Activated CD8-positive, alpha-beta memory T cell treated with anti-CD3 and anti-CD28 coated beads for 24 hours (primary cell): ENCODE results near the gene OR5B2.
"Not testable (repeated sequence)": the region's sequence is repeated elsewhere in the genome, so short reads cannot be mapped to it uniquely, and the experiment has no call there.

Experiments
- DNase-seq: peaks from one replicate; pipeline ENCODE4 v3.0.0-alpha.2; 2020

OR5B2 gene

DNA sequence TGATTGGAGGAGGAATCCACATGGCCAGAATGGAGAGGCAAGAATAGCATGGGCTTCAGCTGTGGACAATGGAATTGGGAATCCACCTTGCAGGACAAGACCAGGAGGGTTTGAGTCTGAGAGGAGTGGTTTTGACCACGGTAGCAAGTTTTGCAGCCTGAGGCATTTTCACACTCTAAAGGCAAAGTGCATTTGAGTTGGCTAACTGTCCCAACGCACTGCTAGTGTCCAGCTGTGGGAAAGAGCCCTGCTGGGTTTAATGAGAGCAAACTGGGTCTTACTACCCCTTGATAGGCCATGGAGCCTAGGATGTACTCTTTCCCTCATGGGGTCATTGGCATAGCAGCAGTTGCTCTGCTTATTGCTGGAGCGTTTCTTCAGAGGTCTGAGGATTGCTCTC is at the start of gene OR5B2:
Gene OR5B2 (minus strand): TSS at position 101 of the 400 bp plus-strand sequence. CDS start 4,860 bp downstream, outside the sequence.
- no peak for DNase-seq

GRCh38 chr11:58471892-58472291 is 44.0 kb upstream of the OR5B2 start:
- DNase-seq: no peak

DNA sequence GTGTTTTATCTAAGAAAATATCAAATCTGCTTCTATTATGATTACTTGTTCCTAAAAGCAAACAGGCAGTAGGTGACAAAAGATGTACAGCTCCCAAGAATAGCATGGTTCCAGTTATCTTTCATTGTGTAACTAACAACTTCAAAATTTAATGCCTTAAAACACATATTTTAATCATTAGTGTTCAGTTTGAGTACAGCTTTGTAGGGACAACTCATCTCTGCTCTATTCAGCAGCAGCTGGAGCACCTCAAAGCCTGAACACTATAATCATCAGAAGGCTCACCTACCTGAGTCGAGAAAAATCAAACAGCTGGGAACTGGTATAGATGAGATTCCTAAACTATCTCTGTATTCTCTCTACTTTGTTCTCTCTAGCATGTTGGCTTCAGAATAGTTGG is 38.4 kb upstream of the OR5B2 start:
- no peak for DNase-seq

DNA sequence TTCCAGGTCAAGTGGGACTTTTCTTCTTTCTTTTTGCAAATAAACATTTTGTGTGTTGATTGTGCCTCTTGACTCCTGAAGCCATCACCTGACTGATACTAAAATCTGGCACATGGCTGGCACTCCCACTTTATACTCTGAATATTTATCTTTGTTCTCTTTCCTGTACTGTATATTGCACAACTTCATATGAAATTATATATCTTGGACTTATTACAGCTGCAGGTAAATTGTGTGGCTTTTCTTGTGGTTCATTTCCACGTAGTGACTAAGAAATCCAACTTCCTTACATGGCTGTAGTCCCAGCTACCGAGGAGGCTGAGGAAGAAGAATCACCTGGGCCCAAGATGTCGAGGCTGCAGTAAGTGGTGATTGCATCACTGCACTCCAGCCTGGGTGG is 37.8 kb upstream of the OR5B2 start:
- DNase-seq: no peak

GRCh38 chr11:58451585-58451984 is 23.7 kb upstream of the OR5B2 start:
- DNase-seq: no peak

GRCh38 chr11:58446294-58446693 is 18.4 kb upstream of the OR5B2 start:
- no peak for DNase-seq

DNA sequence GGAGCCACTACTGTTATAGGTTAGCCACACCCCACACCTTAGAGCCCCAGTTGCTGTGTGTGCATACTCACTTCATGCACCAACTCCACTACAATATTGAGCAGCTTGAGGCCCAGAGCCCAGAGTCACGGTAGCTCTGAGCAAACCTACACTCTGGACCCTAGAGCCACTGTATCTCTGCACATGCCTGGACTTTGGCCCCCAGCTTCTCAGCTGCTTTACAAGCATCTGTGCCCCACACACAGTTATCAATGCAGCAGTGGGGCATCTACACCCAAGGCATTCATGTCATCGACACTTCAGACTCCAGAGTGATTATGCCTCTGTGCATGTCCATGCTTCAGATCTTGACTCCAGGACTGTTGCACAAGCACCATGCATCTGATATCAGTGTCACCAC is 16.4 kb upstream of the OR5B2 start:
- no peak for DNase-seq

DNA sequence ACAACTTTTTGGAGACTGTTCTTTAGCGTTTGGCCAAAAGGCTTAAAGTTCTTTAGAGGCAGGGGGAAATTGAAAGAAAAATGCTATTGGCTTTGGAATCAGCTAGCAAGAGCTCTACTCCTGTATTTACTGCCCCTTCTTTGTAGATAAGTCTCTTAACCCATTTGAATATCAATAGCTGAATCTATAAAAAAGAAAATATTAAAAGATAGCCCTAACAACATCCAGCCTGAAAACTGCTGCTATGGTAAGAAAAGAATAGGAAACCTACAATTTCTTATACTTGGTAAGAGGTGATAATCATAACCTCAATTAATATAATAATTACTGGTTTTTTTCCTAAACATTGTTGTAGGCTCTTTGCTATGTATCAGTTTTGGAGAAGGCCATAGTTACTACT is 14.2 kb upstream of the OR5B2 start, which contains the start of gene OR5B12:
Gene OR5B12 (minus strand): TSS at position 101 of the 400 bp plus-strand sequence. CDS start 2,085 bp downstream, outside the sequence.
- DNase-seq: no peak

DNA sequence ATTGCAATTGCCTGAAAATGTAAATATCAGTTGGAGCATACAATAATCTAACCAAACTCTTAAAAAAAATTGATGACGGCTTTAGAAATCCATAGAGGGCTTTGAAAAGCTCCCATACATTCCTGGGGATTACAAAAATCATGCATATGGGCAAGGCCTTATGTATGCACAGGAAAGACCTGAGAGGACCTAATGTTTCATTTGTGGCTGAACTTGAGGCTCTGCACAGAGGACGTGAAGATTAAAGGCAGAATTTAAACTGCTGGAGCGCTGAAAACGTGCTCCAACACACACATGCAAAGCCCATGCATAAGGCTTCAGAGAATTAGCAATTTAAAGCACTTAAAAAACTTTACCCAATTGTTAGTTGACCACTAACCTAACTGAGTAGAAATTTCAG is 10.6 kb upstream of the OR5B2 start:
- no peak for DNase-seq

DNA sequence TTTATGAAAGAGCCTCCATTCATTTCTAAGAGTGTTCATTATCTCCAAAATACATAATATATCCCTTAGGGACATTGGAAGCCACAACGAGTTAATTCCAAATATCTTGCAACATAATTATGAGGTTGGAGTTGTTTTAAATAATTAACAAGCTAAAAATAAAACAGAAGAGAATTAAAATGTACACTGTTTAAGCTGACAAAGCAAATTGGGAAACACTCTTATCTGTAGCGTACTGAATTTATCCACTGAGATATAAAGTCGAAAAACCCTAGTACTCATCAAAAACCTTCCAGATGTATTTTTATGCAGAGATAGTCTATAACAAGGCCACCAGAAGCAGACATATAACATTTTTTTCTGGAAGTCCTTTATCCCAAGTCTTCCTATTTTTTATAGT is 6.3 kb upstream of the OR5B2 start:
- DNase-seq: no peak

DNA sequence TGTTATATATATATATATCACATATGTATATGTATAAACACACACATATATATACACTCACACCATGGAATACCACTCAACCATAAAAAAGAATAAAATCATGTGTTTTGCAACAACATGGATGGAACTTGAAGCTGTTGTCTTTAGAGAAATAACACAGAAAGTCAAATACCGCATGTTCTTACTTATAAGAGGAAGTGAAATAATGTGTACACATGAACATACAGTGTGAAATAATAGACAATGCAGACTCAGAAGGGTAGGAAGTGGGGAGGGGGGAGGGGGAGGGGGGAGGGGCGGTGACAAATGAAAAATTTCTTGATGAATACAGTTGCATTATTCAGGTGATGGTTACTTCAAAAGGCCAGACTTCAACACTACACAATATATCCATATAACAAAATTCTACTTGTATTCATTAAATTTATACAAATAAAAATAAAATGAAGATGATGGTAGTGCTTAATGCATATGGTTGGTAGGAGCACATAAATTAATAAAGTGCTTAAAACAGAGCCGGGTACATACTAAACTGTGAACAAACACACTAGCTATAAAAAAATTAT is 5.8 kb upstream of the OR5B2 start:
- DNase-seq: no peak

DNA sequence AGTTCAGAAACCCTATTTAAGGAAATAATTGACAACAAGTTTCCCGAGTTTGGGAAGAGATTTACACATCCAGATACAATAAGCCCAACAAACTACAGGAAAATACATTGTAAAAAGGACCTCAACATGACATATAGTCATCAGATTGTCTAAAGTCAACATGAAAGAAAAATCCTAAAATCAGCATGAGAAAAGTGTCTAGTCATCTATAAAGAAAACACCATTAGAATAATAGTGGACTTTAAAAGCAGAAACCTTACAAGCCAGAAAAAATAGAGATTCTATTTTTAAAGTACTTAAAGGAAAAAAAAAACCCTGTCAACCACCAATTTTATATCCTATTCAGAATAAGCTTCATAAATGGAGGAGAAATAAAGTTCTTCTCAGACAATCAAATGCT is 1.4 kb upstream of the OR5B2 start:
- no peak for DNase-seq

DNA sequence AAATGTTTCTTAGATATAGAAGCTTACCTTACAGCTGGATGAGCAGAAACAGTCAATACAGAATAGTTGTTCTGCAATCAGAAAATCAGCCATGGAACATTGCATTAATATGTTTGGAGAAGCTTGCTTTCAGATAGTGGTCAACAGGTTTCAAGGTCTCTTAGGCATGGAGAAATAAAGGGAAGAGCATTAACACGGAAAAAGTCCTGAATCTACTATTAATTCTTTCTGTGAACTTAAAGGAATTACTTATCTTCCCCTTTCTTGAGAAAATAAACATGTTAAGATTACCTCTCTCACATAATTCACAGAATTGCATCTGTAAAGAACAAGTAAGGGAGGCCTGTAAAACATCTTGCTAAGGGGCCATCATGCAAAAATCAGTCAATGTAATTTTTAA is 21.1 kb downstream of the OR5B2 start, which contains the start of gene OR5B3:
Gene OR5B3 (minus strand): TSS at position 101 of the 400 bp plus-strand sequence. CDS start 3,465 bp downstream, outside the sequence.
- no peak for DNase-seq

DNA sequence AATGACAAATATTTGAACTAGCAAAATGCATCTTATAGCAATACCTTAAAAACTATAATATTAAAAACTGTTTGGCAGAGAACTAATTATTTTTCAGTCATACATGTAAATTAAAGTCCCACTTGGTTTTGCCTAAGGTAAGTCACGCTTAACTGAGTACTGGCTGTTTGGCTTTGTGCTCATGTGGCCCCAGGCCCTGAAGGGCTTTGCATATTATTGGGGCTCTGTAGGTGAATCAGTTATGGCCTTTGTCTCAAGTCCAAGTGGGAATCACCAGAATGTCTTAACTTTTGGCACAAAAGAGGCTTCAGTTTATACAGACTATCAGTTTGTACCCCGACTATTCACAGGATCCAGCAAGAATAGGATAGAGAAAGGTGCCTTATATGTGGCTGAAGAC is 28.3 kb downstream of the OR5B2 start:
- DNase-seq: not testable (repeated sequence)

DNA sequence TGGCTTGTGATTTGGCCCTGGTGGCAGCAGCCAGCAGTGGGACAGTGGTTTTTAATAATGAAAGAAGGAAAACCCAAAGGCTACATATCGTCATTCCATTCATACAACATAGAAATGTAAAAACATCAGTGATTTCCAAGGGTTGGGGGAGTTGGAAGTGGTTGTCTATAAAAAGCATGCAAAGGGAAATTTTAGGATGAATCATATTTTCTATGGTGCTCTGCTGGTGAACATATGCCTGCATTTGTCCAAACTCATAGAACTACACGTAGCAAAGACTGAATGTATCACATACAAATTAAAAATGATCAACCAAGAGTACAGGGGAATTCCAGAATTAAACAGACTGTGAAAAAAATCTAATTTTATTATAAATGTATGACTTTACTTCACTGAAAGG is 32.3 kb downstream of the OR5B2 start:
- DNase-seq: no peak

GRCh38 chr11:58394195-58394594 is 33.7 kb downstream of the OR5B2 start:
- no peak for DNase-seq

GRCh38 chr11:58392746-58393145 is 35.2 kb downstream of the OR5B2 start:
- no peak for DNase-seq

DNA sequence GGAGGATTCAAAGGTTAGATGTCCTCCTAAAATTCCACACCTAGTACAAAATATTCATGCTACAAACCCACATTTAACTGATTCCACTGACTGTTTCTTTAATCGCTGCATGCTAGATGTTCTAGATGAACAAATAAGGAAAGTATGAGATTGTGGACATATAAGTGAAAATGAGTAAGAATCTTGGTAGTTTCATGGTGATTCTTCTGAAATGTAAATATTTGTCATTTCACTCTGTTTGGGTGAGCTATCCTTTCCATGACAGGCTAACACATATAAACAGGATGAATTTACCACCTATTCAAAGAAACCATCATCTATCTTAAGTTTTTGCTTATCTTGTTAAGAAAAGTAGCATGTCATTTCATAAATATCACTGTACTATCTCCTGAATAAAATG is 36.0 kb downstream of the OR5B2 start:
- no peak for DNase-seq

GRCh38 chr11:58390551-58391063 is 37.3 kb downstream of the OR5B2 start:
- no peak for DNase-seq
